ENCODE measurements around the gene NGRN.
A peak's percentile ranks its signal among the peaks of the same experiment; 100 is the strongest.
"Not testable (repeated sequence)": the region's sequence is repeated elsewhere in the genome, so short reads cannot be mapped to it uniquely, and the experiment has no call there.

Gene NGRN

DNA sequence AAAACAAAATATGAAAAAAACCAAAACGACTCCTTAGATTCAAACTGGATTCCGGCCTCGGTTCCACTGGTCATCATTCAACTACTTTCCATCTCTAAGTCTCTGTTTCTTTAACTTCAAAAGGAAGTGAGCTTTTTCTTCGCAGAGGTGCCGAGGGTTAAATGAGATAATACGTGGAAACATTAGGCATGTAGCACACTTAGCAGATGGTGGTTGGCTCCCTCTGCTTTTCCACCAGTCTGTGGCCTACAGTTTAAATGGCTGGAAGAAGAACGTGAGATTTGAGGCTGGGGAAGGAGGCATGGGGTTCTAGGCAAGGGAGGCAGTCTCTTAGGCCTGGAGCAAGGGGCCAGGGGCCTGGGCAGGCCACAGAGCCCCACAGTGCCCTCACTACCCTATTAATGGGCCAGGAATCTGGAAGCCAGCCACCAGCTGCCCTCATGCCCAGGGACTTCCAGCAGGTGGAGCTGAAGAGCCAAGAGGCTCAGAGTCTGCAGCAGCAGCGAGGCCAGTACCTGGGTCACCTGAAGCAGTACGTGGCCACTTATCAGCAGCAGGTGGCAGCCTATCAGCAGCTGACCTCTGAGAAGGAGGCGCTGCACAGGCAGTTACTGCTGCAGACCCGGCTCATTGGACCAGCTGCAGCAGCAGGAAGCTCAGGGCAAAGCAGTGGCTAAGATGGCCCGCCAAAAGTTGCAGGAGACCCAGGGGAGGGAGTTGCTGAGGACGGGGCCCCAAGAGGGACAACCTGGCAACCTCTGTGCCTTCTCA lies 27.8 kb downstream of the NGRN start:
- not testable (repeated sequence) for H3K18ac ChIP-seq (ENCODE audit: low read depth in 1 of 2, low read length in 2 of 2); H2AK5ac ChIP-seq (ENCODE audit: low read length, severe bottlenecking); H3K14ac ChIP-seq (ENCODE audit: low read length in 2 of 2); H3K4me2 ChIP-seq (ENCODE audit: low read length, poor library complexity, severe bottlenecking); H2BK5ac ChIP-seq (ENCODE audit: low read depth, low read length, poor library complexity, severe bottlenecking); H2BK15ac ChIP-seq (ENCODE audit: low read depth, poor library complexity, severe bottlenecking); H2BK12ac ChIP-seq (ENCODE audit: low read length in 2 of 2); H3K23ac ChIP-seq (ENCODE audit: low read length in 2 of 2); H3K4me3 ChIP-seq (ENCODE audit: insufficient read depth in 1 of 2, low read depth in 1 of 2, low read length in 2 of 2); H3K79me1 ChIP-seq (replicated peaks; ENCODE audit: low read length, poor library complexity, severe bottlenecking); H2BK120ac ChIP-seq (ENCODE audit: low read depth, low read length); H4K91ac ChIP-seq (ENCODE audit: low read length); H3K4me1 ChIP-seq (ENCODE audit: control insufficient read depth, insufficient read depth, low read depth, low read length); H2AFZ ChIP-seq (ENCODE audit: low read depth, low read length); H3K36me3 ChIP-seq (ENCODE audit: control insufficient read depth in 1 of 2, insufficient read depth in 2 of 2, low read depth in 1 of 2, low read length in 2 of 2); H3K27ac ChIP-seq (ENCODE audit: low read length, poor library complexity, severe bottlenecking); H3K9ac ChIP-seq (ENCODE audit: low read length); H3K27me3 ChIP-seq (ENCODE audit: control insufficient read depth in 1 of 2, insufficient read depth in 1 of 2, low read length in 2 of 2); H4K8ac ChIP-seq (ENCODE audit: low read length); H3K9me3 ChIP-seq (ENCODE audit: control insufficient read depth, low read length); H3K4ac ChIP-seq (ENCODE audit: low read depth in 1 of 2, low read length in 2 of 2)
- DNase-seq = peak; percentile 56
- WGBS = 57% methylated on average over 12 of the region's 13 CpGs

GRCh38 chr15:90294159-90294558 lies 28.7 kb downstream of the NGRN start:
- no peak overlapping the region for H3K4me2 ChIP-seq (ENCODE audit: low read length, poor library complexity, severe bottlenecking)
- no peak overlapping the region for H4K91ac ChIP-seq (ENCODE audit: low read length)
- no peaks in the 10 kb centered on the region for H3K9me3 ChIP-seq (ENCODE audit: control insufficient read depth, low read length)
- peaks cover 10% of the 10 kb centered on the region for H3K4me1 ChIP-seq (ENCODE audit: control insufficient read depth, insufficient read depth, low read depth, low read length)
- no peak overlapping the region for H3K4ac ChIP-seq (ENCODE audit: low read depth in 1 of 2, low read length in 2 of 2)
- no peak overlapping the region for H2BK120ac ChIP-seq (ENCODE audit: low read depth, low read length)
- H2AFZ ChIP-seq (ENCODE audit: low read depth, low read length) = no peak overlapping the region
- no peak overlapping the region for H2AK5ac ChIP-seq (ENCODE audit: low read length, severe bottlenecking)
- no peak overlapping the region for H2BK15ac ChIP-seq (ENCODE audit: low read depth, poor library complexity, severe bottlenecking)
- no peak overlapping the region for H4K8ac ChIP-seq (ENCODE audit: low read length)
- no peak for DNase-seq
- H3K36me3 ChIP-seq (ENCODE audit: control insufficient read depth in 1 of 2, insufficient read depth in 2 of 2, low read depth in 1 of 2, low read length in 2 of 2) = no peaks in the 10 kb centered on the region
- no peak overlapping the region for H2BK5ac ChIP-seq (ENCODE audit: low read depth, low read length, poor library complexity, severe bottlenecking)
- peaks cover 0 to 7% of the 10 kb centered on the region in 2 experiments for H3K27me3 ChIP-seq (ENCODE audit: control insufficient read depth in 1 of 2, insufficient read depth in 1 of 2, low read length in 2 of 2)
- no peaks in the 10 kb centered on the region for H3K79me1 ChIP-seq (replicated peaks; ENCODE audit: low read length, poor library complexity, severe bottlenecking)
- H2BK12ac ChIP-seq (ENCODE audit: low read length in 2 of 2) = no peak overlapping the region
- WGBS = 86% methylated on average over 6 of the region's 6 CpGs
- no peak overlapping the region for H3K23ac ChIP-seq (ENCODE audit: low read length in 2 of 2)
- H3K9ac ChIP-seq (ENCODE audit: low read length) = no peak overlapping the region
- H3K4me3 ChIP-seq (ENCODE audit: insufficient read depth in 1 of 2, low read depth in 1 of 2, low read length in 2 of 2) = no peak overlapping the region
- H3K18ac ChIP-seq (ENCODE audit: low read depth in 1 of 2, low read length in 2 of 2) = no peak overlapping the region
- no peak overlapping the region for H3K27ac ChIP-seq (ENCODE audit: low read length, poor library complexity, severe bottlenecking)
- H3K14ac ChIP-seq (ENCODE audit: low read length in 2 of 2) = no peak overlapping the region

DNA sequence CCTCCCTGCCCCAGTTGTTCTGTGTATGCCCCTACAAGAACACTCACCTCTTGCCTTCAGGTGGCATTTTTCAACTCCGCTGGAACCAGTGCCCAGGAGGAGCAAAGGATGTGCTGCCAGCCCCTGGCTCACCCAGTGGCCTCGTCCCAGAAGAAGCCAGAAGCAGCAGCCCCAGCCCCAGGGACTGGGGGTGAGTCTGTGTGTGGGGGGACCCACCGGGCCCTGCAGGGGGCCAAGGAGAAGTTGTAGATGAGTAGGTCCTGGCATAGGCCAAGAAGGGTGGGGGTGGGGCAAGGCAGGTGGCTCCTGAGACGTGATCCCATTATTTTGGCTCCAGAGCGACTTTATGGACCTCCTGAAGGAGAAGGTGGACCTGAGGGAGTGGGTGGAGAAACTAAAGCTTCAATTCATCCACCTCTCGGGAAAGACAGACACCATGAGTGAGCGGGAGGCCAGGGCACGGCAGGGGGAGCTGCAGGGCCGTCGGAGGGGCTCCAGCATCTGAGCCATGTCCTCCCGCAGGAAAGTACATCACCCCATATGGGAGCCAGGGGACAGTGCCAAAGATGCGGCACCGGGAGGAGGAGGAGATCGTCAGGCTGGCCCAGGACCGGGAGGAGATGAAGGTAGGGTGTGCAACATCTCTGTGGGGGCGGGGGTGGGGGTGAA lies 29.3 kb downstream of the NGRN start:
- peaks cover 0 to 7% of the 10 kb centered on the region in 2 experiments for H3K27me3 ChIP-seq (ENCODE audit: control insufficient read depth in 1 of 2, insufficient read depth in 1 of 2, low read length in 2 of 2)
- H2BK15ac ChIP-seq (ENCODE audit: low read depth, poor library complexity, severe bottlenecking) = no peak overlapping the region
- no peak overlapping the region for H2BK120ac ChIP-seq (ENCODE audit: low read depth, low read length)
- no peak overlapping the region for H2AK5ac ChIP-seq (ENCODE audit: low read length, severe bottlenecking)
- no peak overlapping the region for H4K8ac ChIP-seq (ENCODE audit: low read length)
- H3K23ac ChIP-seq (ENCODE audit: low read length in 2 of 2) = no peak overlapping the region
- no peak overlapping the region for H3K27ac ChIP-seq (ENCODE audit: low read length, poor library complexity, severe bottlenecking)
- H3K79me1 ChIP-seq (replicated peaks; ENCODE audit: low read length, poor library complexity, severe bottlenecking) = no peaks in the 10 kb centered on the region
- H3K4me2 ChIP-seq (ENCODE audit: low read length, poor library complexity, severe bottlenecking) = no peak overlapping the region
- no peak for DNase-seq
- H2AFZ ChIP-seq (ENCODE audit: low read depth, low read length) = no peak overlapping the region
- no peak overlapping the region for H4K91ac ChIP-seq (ENCODE audit: low read length)
- peaks cover 10% of the 10 kb centered on the region for H3K4me1 ChIP-seq (ENCODE audit: control insufficient read depth, insufficient read depth, low read depth, low read length)
- no peak overlapping the region for H3K4ac ChIP-seq (ENCODE audit: low read depth in 1 of 2, low read length in 2 of 2)
- no peaks in the 10 kb centered on the region for H3K9me3 ChIP-seq (ENCODE audit: control insufficient read depth, low read length)
- H3K18ac ChIP-seq (ENCODE audit: low read depth in 1 of 2, low read length in 2 of 2) = no peak overlapping the region
- no peak overlapping the region for H3K9ac ChIP-seq (ENCODE audit: low read length)
- WGBS = 78% methylated on average over 16 of the region's 16 CpGs
- H2BK12ac ChIP-seq (ENCODE audit: low read length in 2 of 2) = no peak overlapping the region
- H3K4me3 ChIP-seq (ENCODE audit: insufficient read depth in 1 of 2, low read depth in 1 of 2, low read length in 2 of 2) = peak overlapping the region in 1 of 2 experiments; percentile 4
- H3K36me3 ChIP-seq (ENCODE audit: control insufficient read depth in 1 of 2, insufficient read depth in 2 of 2, low read depth in 1 of 2, low read length in 2 of 2) = no peaks in the 10 kb centered on the region
- no peak overlapping the region for H3K14ac ChIP-seq (ENCODE audit: low read length in 2 of 2)
- H2BK5ac ChIP-seq (ENCODE audit: low read depth, low read length, poor library complexity, severe bottlenecking) = no peak overlapping the region

GRCh38 chr15:90295270-90295648 lies 29.8 kb downstream of the NGRN start:
- no peak overlapping the region for H3K14ac ChIP-seq (ENCODE audit: low read length in 2 of 2)
- H3K79me1 ChIP-seq (replicated peaks; ENCODE audit: low read length, poor library complexity, severe bottlenecking) = no peaks in the 10 kb centered on the region
- peaks cover 10% of the 10 kb centered on the region for H3K4me1 ChIP-seq (ENCODE audit: control insufficient read depth, insufficient read depth, low read depth, low read length)
- peak overlapping the region in 1 of 2 experiments; percentile 4 for H3K4me3 ChIP-seq (ENCODE audit: insufficient read depth in 1 of 2, low read depth in 1 of 2, low read length in 2 of 2)
- no peak overlapping the region for H2AK5ac ChIP-seq (ENCODE audit: low read length, severe bottlenecking)
- H2BK5ac ChIP-seq (ENCODE audit: low read depth, low read length, poor library complexity, severe bottlenecking) = no peak overlapping the region
- peak overlapping the region; percentile 18 for H2AFZ ChIP-seq (ENCODE audit: low read depth, low read length)
- no peak overlapping the region for H3K23ac ChIP-seq (ENCODE audit: low read length in 2 of 2)
- H3K36me3 ChIP-seq (ENCODE audit: control insufficient read depth in 1 of 2, insufficient read depth in 2 of 2, low read depth in 1 of 2, low read length in 2 of 2) = no peaks in the 10 kb centered on the region
- no peak overlapping the region for H4K91ac ChIP-seq (ENCODE audit: low read length)
- 90% methylated on average over 10 of the region's 10 CpGs for WGBS
- H3K4me2 ChIP-seq (ENCODE audit: low read length, poor library complexity, severe bottlenecking) = no peak overlapping the region
- no peak overlapping the region for H3K18ac ChIP-seq (ENCODE audit: low read depth in 1 of 2, low read length in 2 of 2)
- H3K9ac ChIP-seq (ENCODE audit: low read length) = no peak overlapping the region
- H2BK15ac ChIP-seq (ENCODE audit: low read depth, poor library complexity, severe bottlenecking) = no peak overlapping the region
- no peak overlapping the region for H3K27ac ChIP-seq (ENCODE audit: low read length, poor library complexity, severe bottlenecking)
- H2BK120ac ChIP-seq (ENCODE audit: low read depth, low read length) = no peak overlapping the region
- no peaks in the 10 kb centered on the region for H3K9me3 ChIP-seq (ENCODE audit: control insufficient read depth, low read length)
- no peak overlapping the region for H4K8ac ChIP-seq (ENCODE audit: low read length)
- no peak overlapping the region for H3K4ac ChIP-seq (ENCODE audit: low read depth in 1 of 2, low read length in 2 of 2)
- H3K27me3 ChIP-seq (ENCODE audit: control insufficient read depth in 1 of 2, insufficient read depth in 1 of 2, low read length in 2 of 2) = peaks cover 0 to 7% of the 10 kb centered on the region in 2 experiments
- H2BK12ac ChIP-seq (ENCODE audit: low read length in 2 of 2) = no peak overlapping the region
- DNase-seq = no peak

Data from mesenchymal stem cell (in vitro differentiated cells and primary cell).